Astrocyte (in vitro differentiated cells and primary cell): ENCODE data around the gene BBS7. TPM values are rescaled to one million over a fixed set of nuclear protein-coding genes. Genes with fewer than 3 reads are reported as not detected.
A peak's percentile ranks its signal among the peaks of the same experiment; 100 is the strongest.

Experiments
- DNase-seq: peaks from one replicate; pipeline ENCODE4 v3.0.0-alpha.2; 2010; ENCODE audit warnings: low read depth
- FAIRE-seq: peaks from 2 replicates; lab custom pipeline; 2011; peaks lifted over from hg19 to GRCh38; lab: Jason Lieb, UNC
- H2AFZ ChIP-seq: 2 replicates; pipeline ENCODE4 v1.6.0; 2012; ENCODE audit warnings: low read depth, low read length, inconsistent platforms
- H3K27ac ChIP-seq: 2 replicates; pipeline ENCODE4 v1.5.1; 2011; ENCODE audit warnings: low read depth, low read length, inconsistent platforms
- H3K27me3 ChIP-seq: 2 replicates; pipeline ENCODE4 v1.6.0; 2011; ENCODE audit warnings: low read length, inconsistent platforms; ENCODE audit not compliant: insufficient read depth
- H3K36me3 ChIP-seq: 2 replicates; pipeline ENCODE4 v1.5.1; 2011; ENCODE audit warnings: low read length, inconsistent platforms; ENCODE audit not compliant: insufficient read depth
- H3K4me1 ChIP-seq: 2 replicates; pipeline ENCODE4 v1.5.1; 2011; ENCODE audit warnings: low read length, inconsistent platforms; ENCODE audit not compliant: insufficient read depth
- H3K4me2 ChIP-seq: 2 replicates; pipeline ENCODE4 v1.6.0; 2012; ENCODE audit warnings: low read length, inconsistent platforms
- H3K4me3 ChIP-seq: 2 replicates; pipeline ENCODE4 v1.5.1; 2011; ENCODE audit warnings: low read depth, mild to moderate bottlenecking, low read length, inconsistent platforms; ENCODE audit not compliant: insufficient read depth
- H3K79me2 ChIP-seq: 2 replicates; pipeline ENCODE4 v1.6.0; 2012; ENCODE audit warnings: mild to moderate bottlenecking, low read length, inconsistent platforms; ENCODE audit not compliant: insufficient read depth
- H3K9ac ChIP-seq: 2 replicates; pipeline ENCODE4 v1.6.0; 2012; ENCODE audit warnings: mild to moderate bottlenecking, low read length, inconsistent platforms
- H3K9me3 ChIP-seq: 2 replicates; pipeline ENCODE4 v1.5.1; 2012; ENCODE audit warnings: low read depth, mild to moderate bottlenecking, low read length, inconsistent platforms; ENCODE audit not compliant: insufficient read depth
- H4K20me1 ChIP-seq: 2 replicates; pipeline ENCODE4 v1.6.0; 2012; ENCODE audit warnings: low read length, inconsistent platforms; ENCODE audit not compliant: insufficient read depth
- H3K27ac Mint-ChIP-seq: one replicate; pipeline ENCODE4 v1.8.0; 2021; ENCODE audit warnings: mild to moderate bottlenecking, mixed read lengths; ENCODE audit not compliant: unreplicated experiment
- H3K27me3 Mint-ChIP-seq: one replicate; pipeline ENCODE4 v1.8.0; 2021; ENCODE audit warnings: low read depth, mixed read lengths; ENCODE audit not compliant: unreplicated experiment
- H3K36me3 Mint-ChIP-seq: one replicate; pipeline ENCODE4 v1.8.0; 2021; ENCODE audit warnings: low read depth, mixed read lengths; ENCODE audit not compliant: unreplicated experiment
- H3K4me1 Mint-ChIP-seq: one replicate; pipeline ENCODE4 v1.8.0; 2021; ENCODE audit warnings: low read depth, mixed read lengths; ENCODE audit not compliant: unreplicated experiment
- H3K4me3 Mint-ChIP-seq: one replicate; pipeline ENCODE4 v1.8.0; 2021; ENCODE audit warnings: mild to moderate bottlenecking, moderate library complexity, mixed read lengths; ENCODE audit not compliant: unreplicated experiment
- H3K9me3 Mint-ChIP-seq: one replicate; pipeline ENCODE4 v1.8.0; 2021; ENCODE audit warnings: mild to moderate bottlenecking, mixed read lengths; ENCODE audit not compliant: unreplicated experiment
- CTCF ChIP-seq: IDR thresholded peaks from 2 replicates; pipeline ENCODE4 v1.5.1; 2011; ENCODE audit warnings: low read depth, mild to moderate bottlenecking, inconsistent platforms, low read length, moderate library complexity; ENCODE audit not compliant: insufficient read depth
- EZH2 ChIP-seq: IDR thresholded peaks from 2 replicates; pipeline ENCODE4 v1.6.1; 2012; ENCODE audit warnings: mild to moderate bottlenecking, low read length, inconsistent platforms; ENCODE audit not compliant: insufficient read depth
- total RNA-seq: library from RNA; stranded (reverse); gene quantifications from 2 replicates; pipeline ENCODE4 v1.2.1, GENCODE V29; 2021

Gene BBS7
- total RNA-seq, 1 donor from 2014 or later: 21.0 TPM

GRCh38 chr4:121822796-121823504 lies 47.3 kb downstream of the BBS7 start:
- Histone ChIP-seq H3K4me3 (peak overlapping the region; percentile 82), H3K4me1 (peaks cover 10% of the 10 kb centered on the region), H3K36me3 (peaks cover 12% of the 10 kb centered on the region), H3K79me2 (peaks cover 41% of the 10 kb centered on the region), H3K9me3 (no peaks in the 10 kb centered on the region), H3K4me2 (peak overlapping the region; percentile 95), H3K27ac (peak overlapping the region; percentile 72), H3K9ac (peak overlapping the region; percentile 82), H3K27me3 (no peaks in the 10 kb centered on the region), H4K20me1 (no peaks in the 10 kb centered on the region), H2AFZ (peak overlapping the region; percentile 73)
- TF ChIP-seq CTCF: peak; percentile 2
- TF ChIP-seq EZH2: no peak
- Mint-ChIP-seq H3K27me3 (no peaks in the 10 kb centered on the region), H3K9me3 (no peaks in the 10 kb centered on the region), H3K4me3 (peak overlapping the region; percentile 96), H3K36me3 (no peaks in the 10 kb centered on the region), H3K4me1 (peaks cover 11% of the 10 kb centered on the region), H3K27ac (peak overlapping the region; percentile 63)
- FAIRE-seq (no peak), DNase-seq (peak; percentile 18)

GRCh38 chr4:121822047-121822446 lies 48.2 kb downstream of the BBS7 start:
- no peak for DNase-seq

More at GRCh38 chr4:121822047-121822446, 48.2 kb downstream of the BBS7 start:
- H3K27ac Mint-ChIP-seq: no peak overlapping the region
- peaks cover 10% of the 10 kb centered on the region for H3K4me1 ChIP-seq
- TF ChIP-seq CTCF (no peak), EZH2 (no peak)
- H3K79me2 ChIP-seq: peaks cover 41% of the 10 kb centered on the region
- H3K27ac ChIP-seq: peak overlapping the region; percentile 72
- peaks cover 11% of the 10 kb centered on the region for H3K4me1 Mint-ChIP-seq
- H2AFZ ChIP-seq: peak overlapping the region; percentile 73
- no peaks in the 10 kb centered on the region for H3K36me3 Mint-ChIP-seq
- H3K27me3 Mint-ChIP-seq: no peaks in the 10 kb centered on the region
- H3K27me3 ChIP-seq: no peaks in the 10 kb centered on the region
- no peaks in the 10 kb centered on the region for H3K9me3 ChIP-seq
- H3K4me2 ChIP-seq: peak overlapping the region; percentile 95
- H3K9ac ChIP-seq: peak overlapping the region; percentile 82
- FAIRE-seq: no peak
- H4K20me1 ChIP-seq: no peaks in the 10 kb centered on the region
- H3K4me3 Mint-ChIP-seq: peak overlapping the region; percentile 96
- H3K36me3 ChIP-seq: peaks cover 20% of the 10 kb centered on the region
- H3K9me3 Mint-ChIP-seq: no peaks in the 10 kb centered on the region
- peak overlapping the region; percentile 82 for H3K4me3 ChIP-seq
